Activated CD8-positive, alpha-beta memory T cell treated with anti-CD3 and anti-CD28 coated beads, Interleukin-2, amount 50 U/mL, for 4 hours (primary cell): Measurements from ENCODE around the gene TUBA3C.

Experiments used
- DNase-seq: peaks from one replicate; pipeline ENCODE4 v3.0.0-alpha.2; 2020

Gene TUBA3C

GRCh38 chr13:19159761-19160420, 21.7 kb downstream of the TUBA3C start:
- DNase-seq, result no peak

GRCh38 chr13:19159181-19159580, 22.4 kb downstream of the TUBA3C start:
- DNase-seq, result no peak

GRCh38 chr13:19158526-19159174, 23.0 kb downstream of the TUBA3C start:
- DNase-seq, result no peak

- no peak for DNase-seq
These were observed 23.6 kb downstream of the TUBA3C start for GRCh38 chr13:19158006-19158405.

- no peak for DNase-seq
These were observed 24.2 kb downstream of the TUBA3C start for GRCh38 chr13:19157461-19157860.

- no peak for DNase-seq
These were observed 25.4 kb downstream of the TUBA3C start for GRCh38 chr13:19156013-19156825.

GRCh38 chr13:19155321-19155861, 26.2 kb downstream of the TUBA3C start:
- no peak for DNase-seq

GRCh38 chr13:19154843-19155242, 26.8 kb downstream of the TUBA3C start:
- no peak for DNase-seq

GRCh38 chr13:19153782-19154450, 27.7 kb downstream of the TUBA3C start:
- DNase-seq, result no peak

- DNase-seq, result no peak
These were observed 29.2 kb downstream of the TUBA3C start for GRCh38 chr13:19152403-19152802.

GRCh38 chr13:19151581-19152263, 29.9 kb downstream of the TUBA3C start:
- no peak for DNase-seq

GRCh38 chr13:19150712-19151228, 30.9 kb downstream of the TUBA3C start:
- DNase-seq, result no peak

- no peak for DNase-seq
These were observed 31.4 kb downstream of the TUBA3C start for GRCh38 chr13:19150226-19150625.

- no peak for DNase-seq
These were observed 33.1 kb downstream of the TUBA3C start for GRCh38 chr13:19148561-19148960.
